Hepatocyte (in vitro differentiated cells): ENCODE measurements around the gene ARHGAP15.

Experiments used
- CTCF ChIP-seq: fragments of 200-600 bp; sonication (generic); IDR thresholded peaks from 2 replicates; pipeline ENCODE4 v1.5.1; 2016; ENCODE audit warnings: antibody characterized with exemption, mild to moderate bottlenecking; ENCODE audit not compliant: poor library complexity
- EZH2 ChIP-seq: fragments of 200-600 bp; sonication (generic); IDR thresholded peaks from 2 replicates; pipeline ENCODE4 v1.6.1; 2016; ENCODE audit warnings: antibody characterized with exemption, mild to moderate bottlenecking, borderline replicate concordance
- EZH2phosphoT487 ChIP-seq: fragments of 200-600 bp; sonication (generic); IDR thresholded peaks from one replicate; pipeline ENCODE4 v1.6.1; 2018; ENCODE audit warnings: antibody characterized with exemption, mild to moderate bottlenecking, low read depth, moderate library complexity; ENCODE audit not compliant: unreplicated experiment, severe bottlenecking

- TF ChIP-seq CTCF (no peak), EZH2phosphoT487 (no peak), EZH2 (no peak)
These were observed 42.2 kb upstream of the ARHGAP15 start for GRCh38 chr2:143087033-143087432.
